GM11168 (cell line): ENCODE results near the gene SYNJ2.

ENCODE experiments used
- in situ Hi-C: fragments of 300-500 bp; cut with MboI; formaldehyde crosslinking; loops from one replicate; pipeline ENCODE4 v1.12.0; 2022; ENCODE audit warnings: low sequenced_read_pairs; ENCODE audit not compliant: unreplicated experiment

The SYNJ2 gene

DNA sequence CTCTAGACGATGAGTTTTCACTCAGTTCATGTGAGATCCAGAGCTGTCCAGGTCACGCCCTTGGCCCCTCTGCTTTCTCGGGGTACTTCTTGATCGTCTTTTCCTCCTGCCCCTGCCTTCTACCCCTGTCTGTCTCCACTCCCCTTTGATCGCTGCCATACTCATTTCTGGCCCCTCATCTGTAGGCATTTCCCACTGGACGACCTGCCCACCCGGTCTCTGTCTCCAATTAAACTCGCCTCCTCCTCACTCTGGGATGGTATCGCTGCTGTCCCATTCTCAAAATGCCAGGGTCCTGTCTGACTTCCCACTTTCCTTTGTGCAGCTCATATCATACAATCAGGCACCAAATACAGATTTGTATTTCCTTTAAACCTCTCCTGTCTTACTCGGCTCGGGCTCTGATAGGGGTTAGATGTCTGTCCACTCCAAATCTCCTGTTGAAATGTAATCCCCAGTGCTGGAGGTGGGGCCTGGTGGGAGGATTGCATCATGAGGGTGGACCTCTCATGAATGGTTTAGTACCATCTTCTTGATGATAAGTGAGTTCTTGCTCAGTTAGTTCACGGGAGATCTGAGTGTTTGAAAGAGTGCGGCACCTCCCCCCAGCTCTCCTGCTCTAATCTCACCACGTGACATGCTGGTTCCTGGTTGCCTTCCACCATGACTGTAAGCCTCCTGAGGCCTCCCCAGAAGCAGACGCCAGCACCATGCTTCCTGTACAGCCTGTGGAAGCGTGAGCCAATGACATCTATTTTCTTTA is 3.5 kb upstream of the SYNJ2 start:
- in situ Hi-C loops: no loop called here

- in situ Hi-C loops: no loop called here
Observed at GRCh38 chr6:157980288-157981131, 1.2 kb upstream of the SYNJ2 start.

DNA sequence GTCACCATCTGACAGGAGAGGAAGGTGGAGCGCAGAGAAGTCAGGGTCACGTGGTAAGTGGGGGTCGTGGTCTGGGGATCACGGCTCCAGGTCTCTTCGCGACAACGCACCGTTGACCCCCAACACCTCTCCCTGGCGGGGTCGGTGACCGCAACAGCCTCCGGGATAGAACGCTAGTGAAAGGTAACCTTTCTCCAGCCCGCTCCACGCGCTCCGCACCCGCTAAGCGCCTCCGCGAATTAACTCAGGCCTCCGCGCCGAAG is 600 bp upstream of the SYNJ2 start:
- in situ Hi-C loops: no loop called here

- in situ Hi-C loops: no loop called here
Observed at GRCh38 chr6:157982102-157982562, 469 bp downstream of the SYNJ2 start.

DNA sequence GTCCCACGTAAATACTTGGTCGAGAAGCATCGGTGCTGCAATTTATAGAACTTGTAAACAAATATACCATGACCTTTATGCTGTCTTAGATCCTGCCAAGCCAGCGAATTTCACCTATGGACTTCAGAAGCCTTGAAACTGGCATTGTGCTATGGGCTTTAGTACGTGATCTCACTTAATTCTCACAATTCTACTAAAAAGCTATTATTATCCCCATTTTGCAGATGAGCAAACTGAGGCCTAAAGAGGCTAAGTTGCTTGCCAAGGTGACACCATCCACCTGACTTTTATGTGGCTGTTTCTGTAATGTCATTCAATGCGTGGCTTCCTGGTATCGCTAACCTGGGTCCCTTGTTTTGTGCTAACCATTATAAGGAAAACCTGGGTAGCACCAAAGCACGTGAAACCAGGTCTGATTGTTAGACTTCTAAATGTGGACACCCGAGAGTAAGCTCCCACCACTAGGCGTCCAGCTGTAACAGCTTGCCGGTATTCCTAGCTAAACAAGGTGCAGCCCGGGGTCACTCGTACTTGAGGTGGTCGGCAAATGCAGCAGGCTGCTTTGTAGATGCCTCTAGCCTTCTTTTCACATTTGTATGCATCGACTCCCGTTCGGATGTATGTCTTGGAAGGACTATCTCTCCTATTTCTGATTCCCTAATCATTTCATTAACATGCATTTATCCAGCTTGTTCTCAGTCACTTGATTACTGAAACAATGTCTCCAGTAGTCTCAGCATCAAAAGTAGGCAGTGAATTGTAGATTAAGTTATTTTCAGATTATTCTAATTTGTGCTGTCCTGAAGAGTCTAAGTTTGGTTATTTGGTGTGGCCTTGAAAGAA is 1.1 kb downstream of the SYNJ2 start:
- in situ Hi-C loops: no loop called here

GRCh38 chr6:157983406-157984119 is 1.9 kb downstream of the SYNJ2 start:
- in situ Hi-C loops: no loop called here

DNA sequence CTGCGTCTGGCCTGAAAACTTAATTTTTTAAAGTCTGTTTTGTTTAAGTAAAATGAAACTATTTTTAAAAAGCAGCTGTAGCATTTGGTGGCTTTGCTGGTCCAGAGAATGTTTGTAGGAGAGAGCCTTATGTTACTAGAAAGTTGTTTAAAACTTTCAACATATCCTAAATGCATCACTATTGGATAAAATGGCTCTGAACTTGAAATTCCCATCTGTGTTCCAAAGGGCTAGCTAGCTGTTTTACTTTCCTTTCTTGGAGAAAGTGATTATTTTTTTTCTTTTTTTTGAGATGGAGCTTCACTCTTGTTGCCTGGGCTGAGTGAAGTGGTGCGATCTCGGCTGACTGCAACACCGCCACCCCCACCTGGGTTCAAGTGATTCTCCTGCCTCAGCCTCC is 2.5 kb downstream of the SYNJ2 start:
- in situ Hi-C loops: no loop called here

- in situ Hi-C loops: no loop called here
Observed at GRCh38 chr6:157984686-157985225, 3.1 kb downstream of the SYNJ2 start.

DNA sequence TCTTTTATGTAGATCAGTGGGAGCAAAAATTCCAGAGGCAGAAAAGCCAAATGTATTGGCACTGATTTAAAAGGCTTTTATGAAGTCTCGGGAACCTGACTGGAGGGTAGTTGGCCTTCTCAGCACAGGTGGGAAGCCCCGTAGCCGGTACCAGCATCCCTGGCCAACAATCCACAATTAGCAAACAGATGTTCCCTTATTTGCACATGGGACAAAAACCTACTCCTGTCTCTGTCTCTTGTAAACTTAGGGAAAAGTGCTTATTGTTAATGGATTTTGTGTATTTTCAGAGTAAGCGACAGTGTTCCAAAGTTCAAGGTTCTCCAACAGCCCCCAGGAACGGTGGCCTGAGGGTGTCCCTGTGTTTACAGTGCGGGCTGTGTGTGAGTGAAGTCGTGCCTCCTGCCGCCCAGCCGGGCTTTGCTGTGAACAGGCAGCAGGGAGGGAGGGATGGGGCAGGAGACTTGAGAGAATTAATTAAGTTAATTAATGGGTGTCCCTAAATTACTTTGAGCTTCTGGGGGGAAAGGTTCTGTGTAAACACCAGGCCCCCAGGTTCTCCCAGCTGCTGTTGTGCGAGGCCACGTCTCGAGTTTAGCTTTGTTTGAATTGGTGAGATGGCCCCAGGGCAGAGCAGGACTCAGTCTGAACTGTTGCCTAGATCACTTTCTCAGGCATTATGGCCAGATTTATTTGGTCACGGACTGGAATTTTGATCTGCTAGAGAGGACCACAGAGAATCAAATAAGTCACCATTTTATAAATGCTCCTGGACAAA is 3.9 kb downstream of the SYNJ2 start:
- in situ Hi-C loops: no loop called here

- in situ Hi-C loops: no loop called here
Observed at GRCh38 chr6:157987788-157988699, 6.4 kb downstream of the SYNJ2 start.

GRCh38 chr6:157988700-157989063 is 7.0 kb downstream of the SYNJ2 start:
- in situ Hi-C loops: no loop called here

GRCh38 chr6:157989541-157990289 is 8.1 kb downstream of the SYNJ2 start:
- in situ Hi-C loops: no loop called here

DNA sequence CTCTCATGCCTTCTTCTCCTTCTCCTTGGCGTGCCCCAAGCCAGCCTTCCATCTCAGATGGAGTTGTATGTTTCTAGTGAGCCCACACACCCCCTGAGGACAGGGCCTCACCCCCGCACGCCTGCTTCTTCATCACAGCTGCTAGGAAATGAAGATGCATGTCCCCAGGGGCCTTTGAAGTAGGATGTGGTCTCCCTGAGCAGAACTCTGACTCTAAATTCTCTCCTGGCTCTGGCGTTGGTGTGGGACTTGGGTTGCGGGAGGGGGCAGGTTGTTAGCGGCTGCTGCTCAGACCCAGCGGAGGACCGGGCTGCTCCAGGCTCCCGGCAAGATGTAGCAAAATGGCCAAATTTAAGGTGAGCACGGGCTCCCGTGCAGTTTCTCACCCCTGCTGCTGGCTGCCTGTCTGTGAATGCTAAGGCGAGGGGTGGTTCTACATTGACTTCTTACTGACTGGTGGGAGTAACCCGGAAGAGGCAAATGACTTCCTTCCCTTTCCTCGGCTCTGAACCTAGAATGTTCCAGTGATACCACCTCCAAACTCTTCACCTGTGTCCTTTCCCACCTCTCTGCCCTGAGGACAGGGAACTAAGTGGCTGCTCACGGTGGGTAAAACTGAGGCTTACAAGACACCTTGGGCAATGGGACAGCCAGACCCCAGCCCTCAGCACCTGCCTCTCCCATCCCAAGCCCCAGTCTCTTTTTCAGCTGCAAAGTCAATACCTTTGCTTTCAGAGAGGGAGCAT is 8.8 kb downstream of the SYNJ2 start:
- in situ Hi-C loops: no loop called here

- in situ Hi-C loops: no loop called here
Observed at GRCh38 chr6:157991067-157991432, 9.4 kb downstream of the SYNJ2 start.

- in situ Hi-C loops: no loop called here
Observed at GRCh38 chr6:157993076-157993475, 11.4 kb downstream of the SYNJ2 start.

- in situ Hi-C loops: no loop called here
Observed at GRCh38 chr6:157994125-157994795, 12.6 kb downstream of the SYNJ2 start.
